ENCODE data around the gene RNF7.

Gene RNF7

GRCh38 chr3:141729240-141729639 is 8.9 kb upstream of the RNF7 start:
- CTCF ChIA-PET = no interaction called here

GRCh38 chr3:141735176-141735575 is 2.9 kb upstream of the RNF7 start:
- ChIA-PET CTCF (interaction anchor here (0.7 kb wide), 2 partner anchors 140 to 178 kb away, joined by 3 to 4 read pairs; no protein-coding TSS in a partner anchor), POLR2A (ENCODE audit: low non-redundant PET) (no interaction called here)
- no peak for DNase-seq (ENCODE audit: low spot score)
- H3K27ac ChIP-seq = no peak overlapping the region
- TF ChIP-seq, protein P1, sequence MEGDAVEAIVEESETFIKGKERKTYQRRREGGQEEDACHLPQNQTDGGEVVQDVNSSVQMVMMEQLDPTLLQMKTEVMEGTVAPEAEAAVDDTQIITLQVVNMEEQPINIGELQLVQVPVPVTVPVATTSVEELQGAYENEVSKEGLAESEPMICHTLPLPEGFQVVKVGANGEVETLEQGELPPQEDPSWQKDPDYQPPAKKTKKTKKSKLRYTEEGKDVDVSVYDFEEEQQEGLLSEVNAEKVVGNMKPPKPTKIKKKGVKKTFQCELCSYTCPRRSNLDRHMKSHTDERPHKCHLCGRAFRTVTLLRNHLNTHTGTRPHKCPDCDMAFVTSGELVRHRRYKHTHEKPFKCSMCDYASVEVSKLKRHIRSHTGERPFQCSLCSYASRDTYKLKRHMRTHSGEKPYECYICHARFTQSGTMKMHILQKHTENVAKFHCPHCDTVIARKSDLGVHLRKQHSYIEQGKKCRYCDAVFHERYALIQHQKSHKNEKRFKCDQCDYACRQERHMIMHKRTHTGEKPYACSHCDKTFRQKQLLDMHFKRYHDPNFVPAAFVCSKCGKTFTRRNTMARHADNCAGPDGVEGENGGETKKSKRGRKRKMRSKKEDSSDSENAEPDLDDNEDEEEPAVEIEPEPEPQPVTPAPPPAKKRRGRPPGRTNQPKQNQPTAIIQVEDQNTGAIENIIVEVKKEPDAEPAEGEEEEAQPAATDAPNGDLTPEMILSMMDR (conservative IDR thresholded peaks at IDR 0.05; ENCODE audit: low read depth) = no peak

More at GRCh38 chr3:141729240-141729639, 8.9 kb upstream of the RNF7 start:
- no peak for DNase-seq (ENCODE audit: low spot score)
- no peak overlapping the region for H3K27ac ChIP-seq
- POLR2A ChIA-PET (ENCODE audit: low non-redundant PET) = no interaction called here
- TF ChIP-seq, protein P1 (conservative IDR thresholded peaks at IDR 0.05; ENCODE audit: low read depth) = no peak

- DNase-seq (ENCODE audit: low spot score) = no peak
- TF ChIP-seq, protein P1 (conservative IDR thresholded peaks at IDR 0.05; ENCODE audit: low read depth) = no peak
- H3K27ac ChIP-seq = no peak overlapping the region
- ChIA-PET POLR2A (ENCODE audit: low non-redundant PET) (no interaction called here), CTCF (interaction anchor here (0.6 to 0.7 kb wide), 3 partner anchors 86 to 177 kb away, joined by 3 to 5 read pairs (median 4); no protein-coding TSS in a partner anchor)
These were observed 2.2 kb upstream of the RNF7 start for GRCh38 chr3:141735770-141736465.

DNA sequence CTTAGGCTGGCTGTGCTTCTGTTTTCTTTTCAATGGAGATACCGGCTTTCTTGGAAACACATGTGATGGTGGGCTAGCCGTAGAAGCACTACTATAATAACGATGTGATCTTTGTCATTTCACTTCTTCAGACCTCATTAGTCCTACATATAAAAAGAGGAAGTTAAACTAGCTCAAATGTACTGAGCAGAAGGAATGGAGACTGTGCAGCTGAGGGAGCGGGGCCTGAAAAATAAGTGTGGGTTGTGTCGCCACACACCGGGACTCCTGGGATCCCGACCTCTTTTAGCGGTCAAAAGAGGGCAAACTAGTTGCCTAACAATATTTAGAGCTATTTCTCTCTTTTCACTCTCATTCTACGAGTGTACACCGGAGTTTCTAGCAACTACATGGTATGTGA is 1.0 kb upstream of the RNF7 start:
- no peak for DNase-seq (ENCODE audit: low spot score)
- CTCF ChIA-PET = interaction anchor here (0.5 to 0.6 kb wide), 2 partner anchors 46 to 436 kb away, joined by 3 to 4 read pairs; no protein-coding TSS in a partner anchor
- POLR2A ChIA-PET (ENCODE audit: low non-redundant PET) = interaction anchor here (0.7 kb wide), 1 partner anchor 140 kb away, joined by 3 read pairs; no protein-coding TSS in a partner anchor
- TF ChIP-seq, protein P1 (conservative IDR thresholded peaks at IDR 0.05; ENCODE audit: low read depth) = no peak
- H3K27ac ChIP-seq = no peak overlapping the region

DNA sequence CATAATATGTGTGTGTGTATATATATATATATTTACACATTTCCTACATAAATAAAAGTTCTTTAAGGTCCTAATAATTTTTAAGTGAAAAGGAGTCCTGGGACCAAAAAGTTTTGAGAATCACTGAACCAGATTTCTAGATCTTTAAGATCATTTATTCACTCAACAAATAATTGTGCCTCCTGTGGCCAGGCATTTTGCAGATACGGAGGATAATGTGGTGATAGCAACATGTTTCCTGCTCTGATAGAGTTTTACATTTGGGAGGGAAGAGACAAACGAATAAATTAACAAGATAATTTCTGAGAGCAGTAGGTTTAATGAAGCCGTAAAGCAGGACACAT is 448 bp upstream of the RNF7 start:
- no peak for DNase-seq (ENCODE audit: low spot score)
- peak overlapping the region; percentile 93 for H3K27ac ChIP-seq
- CTCF ChIA-PET = interaction anchor here (0.5 to 3.3 kb wide), 8 partner anchors 18 to 175 kb away, joined by 3 to 37 read pairs (median 5); partner anchors contain the start of genes ATP1B3 and GRK7
- TF ChIP-seq, protein P1 (conservative IDR thresholded peaks at IDR 0.05; ENCODE audit: low read depth) = no peak
- POLR2A ChIA-PET (ENCODE audit: low non-redundant PET) = interaction anchor here (0.6 kb wide), 1 partner anchor 13 kb away, joined by 3 read pairs; no protein-coding TSS in a partner anchor

DNA sequence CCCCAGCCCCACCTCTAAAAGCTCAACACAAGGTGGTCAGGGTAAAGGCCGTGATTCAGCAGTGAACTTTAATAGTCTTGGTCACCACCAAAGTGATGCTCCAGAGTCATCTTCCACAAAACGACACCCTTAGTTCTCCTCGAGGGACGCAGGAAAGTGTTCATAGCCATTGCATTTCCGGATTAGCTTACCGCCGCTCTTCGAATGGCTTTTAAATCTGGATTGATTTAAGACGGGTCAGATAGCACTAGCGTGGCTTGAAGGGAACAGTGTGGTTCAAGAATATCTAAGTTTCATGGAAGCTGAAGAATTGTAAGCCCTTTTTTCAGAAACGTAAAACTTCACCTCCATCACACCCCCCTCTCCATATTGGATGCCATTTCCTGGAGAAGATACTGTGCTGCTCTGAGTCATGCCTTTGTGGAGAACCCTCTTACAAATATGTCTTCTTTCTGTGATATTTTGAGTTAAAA is 829 bp downstream of the RNF7 start:
- TF ChIP-seq, protein P1 (conservative IDR thresholded peaks at IDR 0.05; ENCODE audit: low read depth) = no peak
- peak; percentile 49 for DNase-seq (ENCODE audit: low spot score)
- H3K27ac ChIP-seq = peak overlapping the region; percentile 93
- ChIA-PET POLR2A (ENCODE audit: low non-redundant PET) (interaction anchor here (0.9 to 1.5 kb wide), 3 partner anchors 136 to 174 kb away, joined by 3 to 7 read pairs (median 7); no protein-coding TSS in a partner anchor), CTCF (interaction anchor here (0.6 to 3.3 kb wide), 20 partner anchors 8 to 741 kb away, joined by 3 to 37 read pairs (median 4); partner anchors contain the start of genes ATP1B3 and GRK7)
